Endodermal cell (in vitro differentiated cells): ENCODE measurements around the gene FRYL. TPM values are rescaled to one million over a fixed set of nuclear protein-coding genes. Genes with fewer than 3 reads are reported as not detected.
"Not testable (repeated sequence)": the region's sequence is repeated elsewhere in the genome, so short reads cannot be mapped to it uniquely, and the experiment has no call there.

ENCODE experiments used
- DNase-seq: peaks from one replicate; pipeline ENCODE4 v3.0.0-alpha.2; 2017
- H3K27ac ChIP-seq: 2 replicates; pipeline ENCODE4 v1.5.1; 2013; ENCODE audit warnings: mild to moderate bottlenecking, low read depth, low read length, moderate library complexity
- H3K27me3 ChIP-seq: 2 replicates; pipeline ENCODE4 v1.6.1; 2013; ENCODE audit warnings: mild to moderate bottlenecking, low read length, moderate library complexity; ENCODE audit not compliant: insufficient read depth, control insufficient read depth, poor library complexity, severe bottlenecking
- H3K36me3 ChIP-seq: 2 replicates; pipeline ENCODE4 v1.7.0; 2013; ENCODE audit warnings: mild to moderate bottlenecking, low read length, moderate library complexity; ENCODE audit not compliant: control insufficient read depth, insufficient read depth
- H3K4me1 ChIP-seq: one replicate; pipeline ENCODE4 v1.7.0; 2013; ENCODE audit warnings: low read length; ENCODE audit not compliant: control insufficient read depth, insufficient read depth
- H3K4me3 ChIP-seq: 2 replicates; pipeline ENCODE4 v1.5.1; 2013; ENCODE audit warnings: mild to moderate bottlenecking, low read length, moderate library complexity
- H3K9ac ChIP-seq: 2 replicates; pipeline ENCODE4 v1.6.1; 2013; ENCODE audit warnings: mild to moderate bottlenecking, low read length, moderate library complexity; ENCODE audit not compliant: poor library complexity, severe bottlenecking; ENCODE audit errors: extremely low read depth
- H3K9me3 ChIP-seq: 2 replicates; pipeline ENCODE4 v1.6.1; 2013; ENCODE audit warnings: mild to moderate bottlenecking, low read length, moderate library complexity; ENCODE audit not compliant: control insufficient read depth
- H3K27ac Mint-ChIP-seq: 2 replicates; pipeline ENCODE4 v1.8.0; 2020; ENCODE audit warnings: mixed read lengths
- H3K27me3 Mint-ChIP-seq: 2 replicates; pipeline ENCODE4 v1.8.0; 2021; ENCODE audit warnings: mild to moderate bottlenecking, mixed read lengths; ENCODE audit not compliant: insufficient read depth
- H3K36me3 Mint-ChIP-seq: 2 replicates; pipeline ENCODE4 v1.8.0; 2020; ENCODE audit warnings: low read depth, mixed read lengths
- H3K4me1 Mint-ChIP-seq: 2 replicates; pipeline ENCODE4 v1.8.0; 2020; ENCODE audit warnings: mixed read lengths
- H3K4me3 Mint-ChIP-seq: 2 replicates; pipeline ENCODE4 v1.8.0; 2020; ENCODE audit warnings: mild to moderate bottlenecking, moderate library complexity, mixed read lengths
- H3K9me3 Mint-ChIP-seq: 2 replicates; pipeline ENCODE4 v1.8.0; 2020; ENCODE audit warnings: mild to moderate bottlenecking, mixed read lengths
- CTCF ChIP-seq: fragments of 200-600 bp; sonication (generic); conservative IDR thresholded peaks from 2 replicates; pipeline ENCODE4 v1.5.0; 2021; ENCODE audit warnings: antibody characterized with exemption, mild to moderate bottlenecking
- WGBS, 2 experiments: methylation state at CpG; one replicate each; pipeline versions ENCODE4 v1.1.5 to v1.1.7; 2013; ENCODE audit warnings: missing lambda C conversion rate in 2 of 2, mixed read lengths in 1 of 2; ENCODE audit not compliant: insufficient coverage in 1 of 2, insufficient read length in 1 of 2; 5-methylcytosine and 5-hydroxymethylcytosine counted together
- total RNA-seq, 2 donors: library from RNA; stranded (reverse); fragmentation: NEBNext Ultra II Directional in 1 of 2; extraction: Animal tissue kit (Norgen Biotek cat#: 25700) in 1 of 2; gene quantifications; 2 replicates in 1 of 2; 3 replicates in 1 of 2; pipeline ENCODE4 v1.2.1, GENCODE V29; 2021

Gene FRYL
- total RNA-seq, 2 donors from 2014 or later = 56.5 to 62.6 TPM

GRCh38 chr4:48812866-48813265, 32.8 kb upstream of the FRYL start:
- Histone ChIP-seq H3K9ac (no peak overlapping the region), H3K4me1 (no peaks in the 10 kb centered on the region), H3K9me3 (no peaks in the 10 kb centered on the region), H3K27me3 (no peaks in the 10 kb centered on the region), H3K36me3 (no peaks in the 10 kb centered on the region), H3K4me3 (no peak overlapping the region), H3K27ac (no peak overlapping the region)
- Mint-ChIP-seq H3K4me1 (no peaks in the 10 kb centered on the region), H3K4me3 (no peak overlapping the region), H3K27me3 (no peaks in the 10 kb centered on the region), H3K9me3 (peaks cover 4% of the 10 kb centered on the region), H3K36me3 (no peaks in the 10 kb centered on the region), H3K27ac (no peak overlapping the region)
- no peak for TF ChIP-seq CTCF
- 44 to 73% methylated on average over 2 to 5 of the region's 6 CpGs for WGBS, 2 experiments
- no peak for DNase-seq

GRCh38 chr4:48804584-48805301, 24.7 kb upstream of the FRYL start:
- H3K9me3 Mint-ChIP-seq = peaks cover 4% of the 10 kb centered on the region
- no peak for TF ChIP-seq CTCF
- no peak overlapping the region for H3K27ac Mint-ChIP-seq
- no peak for DNase-seq
- no peak overlapping the region for H3K4me3 Mint-ChIP-seq
- no peaks in the 10 kb centered on the region for H3K36me3 Mint-ChIP-seq
- H3K4me3 ChIP-seq = no peak overlapping the region
- H3K4me1 ChIP-seq = no peaks in the 10 kb centered on the region
- no peaks in the 10 kb centered on the region for H3K27me3 ChIP-seq
- no peaks in the 10 kb centered on the region for H3K4me1 Mint-ChIP-seq
- H3K27me3 Mint-ChIP-seq = no peaks in the 10 kb centered on the region
- H3K27ac ChIP-seq = no peak overlapping the region
- 90 to 92% methylated on average over 7 to 8 of the region's 8 CpGs for WGBS, 2 experiments
- H3K36me3 ChIP-seq = no peaks in the 10 kb centered on the region
- no peaks in the 10 kb centered on the region for H3K9me3 ChIP-seq
- no peak overlapping the region for H3K9ac ChIP-seq

- Histone ChIP-seq H3K27ac (no peak overlapping the region), H3K4me1 (peaks cover 3% of the 10 kb centered on the region), H3K27me3 (no peaks in the 10 kb centered on the region), H3K9me3 (no peaks in the 10 kb centered on the region), H3K4me3 (no peak overlapping the region), H3K9ac (no peak overlapping the region), H3K36me3 (no peaks in the 10 kb centered on the region)
- WGBS, 2 experiments = 83 to 95% methylated on average over 3 of the region's 3 CpGs
- no peaks in the 10 kb centered on the region for H3K27me3 Mint-ChIP-seq
- no peak for DNase-seq
- H3K27ac Mint-ChIP-seq = no peak overlapping the region
- no peak overlapping the region for H3K4me3 Mint-ChIP-seq
- no peaks in the 10 kb centered on the region for H3K9me3 Mint-ChIP-seq
- peaks cover 14% of the 10 kb centered on the region for H3K4me1 Mint-ChIP-seq
- no peaks in the 10 kb centered on the region for H3K36me3 Mint-ChIP-seq
- TF ChIP-seq CTCF = no peak
Observed at GRCh38 chr4:48801016-48801715, 21.1 kb upstream of the FRYL start.

GRCh38 chr4:48800155-48800554, 20.1 kb upstream of the FRYL start:
- H3K4me1 ChIP-seq, H3K4me3 ChIP-seq, H3K9me3 ChIP-seq, H3K36me3 ChIP-seq, H3K9me3 Mint-ChIP-seq, H3K27ac Mint-ChIP-seq, DNase-seq, H3K36me3 Mint-ChIP-seq, H3K27me3 ChIP-seq, H3K9ac ChIP-seq, H3K27ac ChIP-seq, H3K27me3 Mint-ChIP-seq, H3K4me3 Mint-ChIP-seq: not testable (repeated sequence)
- WGBS, 2 experiments = 94% methylated on average over 2 of the region's 2 CpGs; no CpG with 5 or more reads in 1 of the 2 experiments
- H3K4me1 Mint-ChIP-seq = peaks cover 16% of the 10 kb centered on the region
